ENCODE data around the gene CACNG7.
"Not testable (repeated sequence)": the region's sequence is repeated elsewhere in the genome, so short reads cannot be mapped to it uniquely, and the experiment has no call there.

The CACNG7 gene, protein sequence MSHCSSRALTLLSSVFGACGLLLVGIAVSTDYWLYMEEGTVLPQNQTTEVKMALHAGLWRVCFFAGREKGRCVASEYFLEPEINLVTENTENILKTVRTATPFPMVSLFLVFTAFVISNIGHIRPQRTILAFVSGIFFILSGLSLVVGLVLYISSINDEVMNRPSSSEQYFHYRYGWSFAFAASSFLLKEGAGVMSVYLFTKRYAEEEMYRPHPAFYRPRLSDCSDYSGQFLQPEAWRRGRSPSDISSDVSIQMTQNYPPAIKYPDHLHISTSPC
- total RNA-seq: 0 reads per million in 2 experiments

- DNase-seq (ENCODE audit: low read depth): no peak
These were observed at the start of gene CACNG7 for GRCh38 chr19:53908935-53909415. CACNG7 (plus strand) TSS chr19:53909278; CDS start chr19:53912832, 3,554 bp downstream.

GRCh38 chr19:53864308-53864836 is 44.7 kb upstream of the CACNG7 start:
- no peak for DNase-seq (ENCODE audit: low read depth)

GRCh38 chr19:53865523-53865917 is 43.6 kb upstream of the CACNG7 start:
- no peak for DNase-seq (ENCODE audit: low read depth)

GRCh38 chr19:53865918-53866864 is 42.9 kb upstream of the CACNG7 start:
- DNase-seq (ENCODE audit: low read depth): peak; percentile 63

DNA sequence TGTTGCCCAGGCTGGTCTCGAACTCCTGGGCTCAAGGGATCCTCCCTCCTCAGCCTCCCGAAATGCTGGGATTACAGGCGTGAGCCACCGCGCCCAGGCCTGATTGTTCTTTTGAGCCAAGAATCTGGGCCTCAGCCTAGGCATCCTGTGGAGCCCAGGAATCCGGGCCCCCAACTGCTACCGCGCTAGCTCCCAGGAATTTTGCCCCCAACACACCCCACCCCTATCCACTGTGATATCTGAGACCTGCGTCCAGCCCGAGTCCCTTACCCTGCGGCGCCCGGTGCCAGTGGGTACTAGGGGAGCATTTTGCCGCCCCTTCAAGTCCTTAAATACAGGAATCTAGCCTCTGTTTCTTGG is 42.2 kb upstream of the CACNG7 start:
- DNase-seq (ENCODE audit: low read depth): no peak

DNA sequence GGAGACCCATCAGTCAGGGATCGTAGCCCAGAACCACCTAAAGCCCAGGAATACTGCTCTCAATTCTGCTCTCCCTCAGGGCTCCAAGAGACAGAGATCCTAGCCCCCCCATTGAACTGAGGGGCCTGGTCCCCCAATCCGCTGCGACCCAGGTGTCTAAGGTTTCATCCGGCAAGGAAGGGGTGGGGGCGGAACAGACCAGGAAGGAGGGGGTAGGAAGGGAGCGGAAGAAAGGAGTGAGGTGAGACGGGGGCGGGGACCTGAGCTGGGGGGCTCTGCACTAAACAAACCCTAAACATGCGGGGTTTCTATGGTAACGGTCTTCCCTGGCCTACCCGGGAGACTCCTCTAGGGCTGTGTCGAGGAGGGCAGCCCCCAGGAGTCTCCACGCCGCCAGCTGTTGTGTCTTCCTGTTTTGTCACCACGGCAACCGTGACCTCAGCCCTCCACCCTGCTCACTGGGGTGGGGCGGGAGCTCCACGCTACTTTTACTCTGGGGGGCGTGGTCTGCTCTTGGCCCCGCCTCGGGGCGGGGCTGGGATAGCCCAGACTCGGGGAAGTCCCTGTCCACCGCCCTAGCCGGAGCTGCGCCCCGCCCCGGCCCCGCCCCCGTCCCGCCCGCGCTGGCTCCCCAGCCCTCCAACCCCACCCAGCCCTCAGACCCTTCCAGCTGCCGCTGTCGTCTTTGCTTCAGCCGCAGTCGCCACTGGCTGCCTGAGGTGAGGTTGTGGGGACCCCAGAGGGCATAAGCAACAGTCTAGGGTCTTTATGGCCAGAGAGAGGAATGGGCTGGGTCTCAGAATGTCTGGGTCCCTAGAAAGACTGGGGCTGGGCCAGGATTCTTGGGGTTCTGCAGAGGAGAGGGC is 41.6 kb upstream of the CACNG7 start, which contains the start of gene MYADM:
Gene MYADM (plus strand): TSS at position 659 of the 866 bp plus-strand sequence. CDS start 5,647 bp downstream, outside the sequence.
- DNase-seq (ENCODE audit: low read depth): peak; percentile 100

- no peak for DNase-seq (ENCODE audit: low read depth)
These were observed 40.8 kb upstream of the CACNG7 start for GRCh38 chr19:53868091-53868891.

- peak; percentile 82 for DNase-seq (ENCODE audit: low read depth)
These were observed 39.9 kb upstream of the CACNG7 start for GRCh38 chr19:53868892-53869804.

GRCh38 chr19:53869805-53870484 is 39.1 kb upstream of the CACNG7 start:
- not testable (repeated sequence) for DNase-seq (ENCODE audit: low read depth)

DNA sequence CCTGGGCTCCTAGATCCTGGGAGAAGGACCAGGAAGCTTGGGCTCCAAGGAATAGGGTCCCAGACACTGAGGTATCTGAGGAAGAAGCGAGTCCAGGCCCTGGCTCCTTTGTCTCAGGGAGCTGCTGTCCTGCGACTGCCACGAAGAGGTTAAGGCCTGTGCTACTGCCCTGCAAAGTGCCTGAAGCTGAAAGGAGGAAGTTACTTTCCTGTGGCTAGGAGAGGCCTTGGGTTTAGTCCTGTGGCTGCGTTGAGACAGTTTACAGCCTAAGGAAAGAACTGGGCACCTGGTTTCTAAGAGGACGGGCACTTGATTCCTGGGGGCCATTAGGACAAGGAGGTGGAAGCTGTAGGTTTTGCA is 38.6 kb upstream of the CACNG7 start:
- no peak for DNase-seq (ENCODE audit: low read depth)

DNA sequence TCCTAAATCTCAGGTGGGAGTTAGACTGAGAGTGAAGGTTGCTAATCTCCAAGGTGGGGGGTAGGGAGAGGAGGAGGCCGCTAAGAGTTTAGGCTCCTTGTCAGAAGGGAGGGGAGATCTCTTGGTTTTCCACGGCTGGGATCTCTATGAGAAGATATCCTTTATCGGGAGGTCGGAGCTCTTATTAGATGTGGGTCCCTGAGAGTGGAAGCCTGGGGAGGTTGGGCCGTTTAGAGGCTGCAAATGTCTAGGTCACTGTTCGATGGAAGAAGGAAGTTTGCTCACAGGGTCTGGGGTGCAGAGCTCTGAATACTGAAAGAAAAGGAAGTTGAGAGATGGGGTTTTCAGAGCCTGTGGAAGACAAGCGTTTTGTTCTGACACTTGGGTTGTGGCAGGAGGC is 37.6 kb upstream of the CACNG7 start:
- no peak for DNase-seq (ENCODE audit: low read depth)

- no peak for DNase-seq (ENCODE audit: low read depth)
These were observed 36.3 kb upstream of the CACNG7 start for GRCh38 chr19:53872762-53873161.

- DNase-seq (ENCODE audit: low read depth): no peak
These were observed 35.1 kb upstream of the CACNG7 start for GRCh38 chr19:53873773-53874605.

GRCh38 chr19:53874606-53874990 is 34.5 kb upstream of the CACNG7 start:
- DNase-seq (ENCODE audit: low read depth): no peak

DNA sequence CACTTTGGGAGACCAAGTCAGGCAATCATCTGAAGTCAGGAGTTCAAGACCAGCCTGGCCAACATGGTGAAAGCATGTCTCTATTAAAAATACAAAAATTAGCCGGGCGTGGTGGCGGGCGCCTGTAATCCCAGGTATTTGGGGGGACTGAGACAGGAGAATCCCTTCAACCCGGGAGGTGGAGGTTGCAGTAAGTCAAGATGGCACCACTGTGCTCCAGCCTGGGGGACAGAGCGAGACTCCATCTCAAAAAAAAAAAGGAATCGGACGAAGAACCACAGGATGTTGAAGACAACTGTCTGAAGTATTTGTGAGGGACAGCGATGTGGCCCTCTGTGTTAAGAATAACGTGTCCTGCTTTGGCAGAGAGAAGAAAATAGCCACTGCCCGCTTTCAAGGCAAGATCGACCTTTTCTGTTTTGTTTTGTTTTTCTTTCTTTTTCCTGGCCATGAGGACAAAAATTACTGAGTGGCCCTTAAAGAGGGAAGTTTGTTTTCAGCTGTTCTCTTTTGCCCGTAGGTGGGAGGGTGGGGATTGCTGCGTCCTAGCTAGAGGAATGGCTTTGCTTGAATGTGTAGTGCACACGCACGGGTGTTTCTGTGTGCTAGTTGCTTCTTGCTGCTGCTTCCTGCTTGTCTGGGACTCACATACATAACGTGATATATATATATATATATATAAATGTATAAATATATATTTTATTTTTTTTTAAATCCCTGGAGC is 33.3 kb upstream of the CACNG7 start:
- DNase-seq (ENCODE audit: low read depth): no peak

- DNase-seq (ENCODE audit: low read depth): no peak
These were observed 32.3 kb upstream of the CACNG7 start for GRCh38 chr19:53876651-53877224.

- DNase-seq (ENCODE audit: low read depth): peak; percentile 55
These were observed 31.7 kb upstream of the CACNG7 start for GRCh38 chr19:53877361-53877766.
